ENCODE measurements around the gene ZC3H11A. TPM values are rescaled to one million over a fixed set of nuclear protein-coding genes. Genes with fewer than 3 reads are reported as not detected.
A peak's percentile ranks its signal among the peaks of the same experiment; 100 is the strongest.
"Not testable (repeated sequence)": the region's sequence is repeated elsewhere in the genome, so short reads cannot be mapped to it uniquely, and the experiment has no call there.

Gene ZC3H11A
- 66.7 and 71.1 TPM in 2 replicates for total RNA-seq (2022)
- percentile 86 among the genes with signal in this experiment for Bru-seq, nascent RNA
- percentile 99 among the genes with signal in this experiment for BruChase-seq, experiment 1, labeled RNA remaining after a 2-hour chase
- percentile 99 among the genes with signal in this experiment for BruChase-seq, experiment 2, labeled RNA remaining after a 6-hour chase
- long read RNA-seq, full-length matches to known transcripts = 11 of 61 reads
- long read RNA-seq, partial matches to known transcripts = 3 of 61 reads
- long read RNA-seq, other reads (novel, unspliced or antisense) = 47 of 61 reads

DNA sequence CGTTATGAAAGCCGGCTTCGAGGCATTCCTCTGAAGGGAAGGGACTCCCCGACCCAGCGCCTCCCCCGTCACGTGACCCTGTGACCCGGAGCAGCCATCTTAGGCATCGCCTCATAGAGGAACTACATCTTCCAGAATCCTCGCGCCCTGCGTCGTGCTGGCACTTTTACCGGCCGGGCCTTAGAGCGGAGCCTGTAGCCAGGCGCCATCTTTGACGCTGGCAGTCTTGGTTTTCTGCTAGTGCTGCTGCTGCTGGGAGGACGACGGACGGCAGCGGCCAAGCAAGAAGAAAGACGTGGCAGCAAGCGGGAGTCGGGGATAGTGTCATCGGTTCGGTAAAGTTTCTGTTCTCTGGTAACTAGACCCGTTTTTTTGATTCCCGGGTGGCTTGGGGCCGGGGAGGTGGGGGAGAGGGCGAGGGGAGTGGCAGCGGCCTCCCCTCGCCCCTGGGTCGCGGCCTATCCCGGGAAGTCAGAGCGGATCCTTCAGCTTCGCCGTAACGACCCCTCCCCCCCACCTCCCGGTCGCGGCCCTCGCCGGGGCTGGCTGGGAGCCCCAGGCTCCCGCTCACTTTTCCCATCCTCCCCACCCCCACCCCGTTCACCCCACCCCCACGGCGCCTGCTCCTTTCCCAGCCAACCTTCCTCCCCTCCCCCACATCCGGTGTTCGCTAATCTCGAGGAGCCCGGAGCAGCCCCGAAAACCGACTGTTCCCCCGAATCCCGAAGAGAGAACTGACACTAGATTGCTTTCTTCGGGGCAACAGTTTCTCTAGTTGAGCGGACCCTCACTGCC is at the start of gene ZC3H11A, which contains the start of gene ZBED6:
Gene ZC3H11A, plus strand, starts transcription at position 183 of the 795 bp plus-strand sequence. CDS start 21,448 bp downstream, outside the sequence.
Gene ZBED6, plus strand, starts transcription at position 183 of the 795 bp plus-strand sequence. CDS start 1,900 bp downstream, outside the sequence.
- POLR2A ChIA-PET = interaction anchor here (0.6 kb wide), 1 partner anchor 42 kb away, joined by 9 read pairs; no protein-coding TSS in a partner anchor
- Histone ChIP-seq H3K4me3 (ENCODE audit: low read depth, low read length) (peak within 1 kb of the TSS; percentile 52), H3K27me3 (replicated peaks; ENCODE audit: control insufficient read depth, insufficient read depth, low read length) (no peaks in the 10 kb centered on the region), H3K4me1 (peaks cover 12% of the 10 kb centered on the region), H3K36me3 (ENCODE audit: control insufficient read depth, insufficient read depth, low read length) (peaks cover 4% of the 10 kb centered on the region), H3K9me3 (no peaks in the 10 kb centered on the region)
- TF ChIP-seq, protein P1, sequence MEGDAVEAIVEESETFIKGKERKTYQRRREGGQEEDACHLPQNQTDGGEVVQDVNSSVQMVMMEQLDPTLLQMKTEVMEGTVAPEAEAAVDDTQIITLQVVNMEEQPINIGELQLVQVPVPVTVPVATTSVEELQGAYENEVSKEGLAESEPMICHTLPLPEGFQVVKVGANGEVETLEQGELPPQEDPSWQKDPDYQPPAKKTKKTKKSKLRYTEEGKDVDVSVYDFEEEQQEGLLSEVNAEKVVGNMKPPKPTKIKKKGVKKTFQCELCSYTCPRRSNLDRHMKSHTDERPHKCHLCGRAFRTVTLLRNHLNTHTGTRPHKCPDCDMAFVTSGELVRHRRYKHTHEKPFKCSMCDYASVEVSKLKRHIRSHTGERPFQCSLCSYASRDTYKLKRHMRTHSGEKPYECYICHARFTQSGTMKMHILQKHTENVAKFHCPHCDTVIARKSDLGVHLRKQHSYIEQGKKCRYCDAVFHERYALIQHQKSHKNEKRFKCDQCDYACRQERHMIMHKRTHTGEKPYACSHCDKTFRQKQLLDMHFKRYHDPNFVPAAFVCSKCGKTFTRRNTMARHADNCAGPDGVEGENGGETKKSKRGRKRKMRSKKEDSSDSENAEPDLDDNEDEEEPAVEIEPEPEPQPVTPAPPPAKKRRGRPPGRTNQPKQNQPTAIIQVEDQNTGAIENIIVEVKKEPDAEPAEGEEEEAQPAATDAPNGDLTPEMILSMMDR (IDR thresholded peaks at IDR 0.05; ENCODE audit: insufficient read depth in 1 of 2, low read depth in 1 of 2, low read length in 1 of 2, severe bottlenecking in 1 of 2, unreplicated experiment in 1 of 2) = no peak
- Mint-ChIP-seq H3K4me3 (ENCODE audit: unreplicated experiment) (peak within 1 kb of the TSS; percentile 90), H3K36me3 (ENCODE audit: insufficient read depth, unreplicated experiment) (peaks cover 50% of the 10 kb centered on the region), H3K9me3 (ENCODE audit: unreplicated experiment) (no peaks in the 10 kb centered on the region), H3K27me3 (ENCODE audit: insufficient read depth, unreplicated experiment) (no peaks in the 10 kb centered on the region), H3K27ac (ENCODE audit: unreplicated experiment) (peak within 1 kb of the TSS; percentile 97), H3K4me1 (ENCODE audit: low read depth, unreplicated experiment) (no peaks in the 10 kb centered on the region)
- peak; percentile 98 to 99 for DNase-seq
- CTCF ChIA-PET = no interaction called here
- intact Hi-C loops (cut with micrococcal nuclease; ENCODE audit: unreplicated experiment) = no loop called here
- no TSS peak for BruUV-seq (replicated peaks)

DNA sequence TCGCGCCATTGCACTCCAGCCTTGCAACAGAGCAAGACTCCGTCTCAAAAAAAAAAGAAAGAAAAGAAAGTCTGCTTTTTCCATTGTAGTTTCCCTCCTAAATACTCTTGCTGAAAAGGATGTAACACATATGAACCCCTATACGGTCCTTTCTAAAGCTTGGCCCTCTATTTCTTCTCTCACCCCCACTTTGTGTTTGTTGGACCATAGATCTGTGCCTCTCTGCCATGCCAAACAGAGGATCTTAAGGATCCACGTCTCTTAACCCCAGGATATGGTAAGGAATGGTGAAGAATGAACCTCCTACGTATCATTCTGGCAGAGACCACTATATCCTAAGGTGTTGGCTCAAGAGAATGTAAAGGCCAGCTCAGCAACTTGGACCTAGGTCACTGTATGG is 49.1 kb upstream of the ZC3H11A start:
- ChIA-PET CTCF (no interaction called here), POLR2A (no interaction called here)
- DNase-seq = no peak
- Mint-ChIP-seq H3K36me3 (ENCODE audit: insufficient read depth, unreplicated experiment) (no peaks in the 10 kb centered on the region), H3K9me3 (ENCODE audit: unreplicated experiment) (no peaks in the 10 kb centered on the region), H3K27ac (ENCODE audit: unreplicated experiment) (no peak overlapping the region), H3K27me3 (ENCODE audit: insufficient read depth, unreplicated experiment) (no peaks in the 10 kb centered on the region), H3K4me3 (ENCODE audit: unreplicated experiment) (no peak overlapping the region), H3K4me1 (ENCODE audit: low read depth, unreplicated experiment) (peaks cover 8% of the 10 kb centered on the region)
- no peaks in the 10 kb centered on the region for H3K36me3 ChIP-seq (ENCODE audit: control insufficient read depth, insufficient read depth, low read length)
- H3K4me3 ChIP-seq (ENCODE audit: low read depth, low read length) = no peak overlapping the region
- BruUV-seq (replicated peaks) = no TSS peak
- 0 out of 2 replicates have a peak, but pooled peaks cover 4% of the 10 kb centered on the region for H3K4me1 ChIP-seq
- H3K27me3 ChIP-seq (replicated peaks; ENCODE audit: control insufficient read depth, insufficient read depth, low read length) = no peaks in the 10 kb centered on the region
- intact Hi-C loops (cut with micrococcal nuclease; ENCODE audit: unreplicated experiment) = no loop called here
- no peaks in the 10 kb centered on the region for H3K9me3 ChIP-seq
- TF ChIP-seq, protein P1 (IDR thresholded peaks at IDR 0.05; ENCODE audit: insufficient read depth in 1 of 2, low read depth in 1 of 2, low read length in 1 of 2, severe bottlenecking in 1 of 2, unreplicated experiment in 1 of 2) = no peak

DNA sequence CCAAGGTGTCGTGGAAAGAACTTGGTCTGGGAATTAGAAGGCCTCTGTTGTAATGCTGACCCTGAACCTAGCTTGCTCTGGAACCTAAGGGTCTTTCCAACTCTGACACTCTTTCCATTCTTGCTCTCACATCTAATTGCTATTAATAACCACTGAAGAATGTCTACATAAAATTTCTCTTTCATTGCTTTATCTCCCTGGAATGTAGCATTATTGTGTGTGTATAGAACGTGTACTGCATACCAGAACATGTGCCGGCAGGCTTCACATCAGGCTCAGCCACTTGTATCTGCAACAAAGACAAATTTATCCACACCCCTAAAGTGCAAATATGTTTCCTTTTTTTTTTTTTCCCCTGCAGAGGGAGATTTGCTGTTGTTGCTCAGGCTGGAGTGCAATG is 44.4 kb upstream of the ZC3H11A start:
- Mint-ChIP-seq H3K27me3 (ENCODE audit: insufficient read depth, unreplicated experiment) (no peaks in the 10 kb centered on the region), H3K36me3 (ENCODE audit: insufficient read depth, unreplicated experiment) (no peaks in the 10 kb centered on the region), H3K27ac (ENCODE audit: unreplicated experiment) (no peak overlapping the region), H3K4me3 (ENCODE audit: unreplicated experiment) (no peak overlapping the region), H3K9me3 (ENCODE audit: unreplicated experiment) (no peaks in the 10 kb centered on the region), H3K4me1 (ENCODE audit: low read depth, unreplicated experiment) (peaks cover 10% of the 10 kb centered on the region)
- no peaks in the 10 kb centered on the region for H3K9me3 ChIP-seq
- H3K27me3 ChIP-seq (replicated peaks; ENCODE audit: control insufficient read depth, insufficient read depth, low read length) = no peaks in the 10 kb centered on the region
- no peak overlapping the region for H3K4me3 ChIP-seq (ENCODE audit: low read depth, low read length)
- intact Hi-C loops (cut with micrococcal nuclease; ENCODE audit: unreplicated experiment) = no loop called here
- TF ChIP-seq, protein P1 (IDR thresholded peaks at IDR 0.05; ENCODE audit: insufficient read depth in 1 of 2, low read depth in 1 of 2, low read length in 1 of 2, severe bottlenecking in 1 of 2, unreplicated experiment in 1 of 2) = no peak
- BruUV-seq (replicated peaks) = no TSS peak
- DNase-seq = peak; percentile 40 to 60
- H3K4me1 ChIP-seq = peaks cover 8% of the 10 kb centered on the region
- ChIA-PET CTCF (no interaction called here), POLR2A (no interaction called here)
- H3K36me3 ChIP-seq (ENCODE audit: control insufficient read depth, insufficient read depth, low read length) = no peaks in the 10 kb centered on the region

DNA sequence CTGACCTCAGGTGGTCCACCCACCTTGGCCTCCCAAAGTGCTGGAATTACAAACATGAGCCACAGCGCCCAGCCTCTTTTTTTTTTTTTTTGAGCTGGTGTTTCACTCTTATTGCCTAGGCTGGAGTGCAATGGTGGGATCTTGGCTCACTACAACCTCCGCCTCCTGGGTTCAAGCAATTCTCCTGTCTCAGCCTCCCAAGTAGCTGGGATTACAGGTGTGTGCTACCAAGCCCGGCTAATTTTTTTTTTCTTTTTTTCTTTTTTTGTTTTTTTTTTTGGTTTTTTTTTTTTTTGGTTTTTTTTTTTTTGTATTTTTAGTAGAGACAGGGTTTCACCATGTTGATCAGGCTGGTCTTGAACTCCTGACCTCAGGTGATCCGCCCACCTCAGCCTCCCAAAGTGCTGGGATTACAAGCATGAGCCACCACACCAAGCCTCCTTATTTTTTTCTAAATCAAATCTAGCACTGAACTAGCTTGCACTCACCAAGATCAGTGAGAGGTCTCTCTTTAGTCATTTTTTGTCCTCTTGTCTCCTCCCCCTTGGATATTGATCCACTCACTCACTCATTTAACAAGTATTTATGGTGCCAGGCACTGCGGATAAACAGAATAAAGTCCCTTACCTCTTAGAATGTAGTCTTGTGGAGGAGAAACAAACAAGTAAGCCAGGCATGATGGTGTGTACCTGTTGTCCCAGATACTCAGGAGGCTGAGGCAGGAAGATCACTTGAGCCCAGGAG is 43.6 kb upstream of the ZC3H11A start:
- CTCF ChIA-PET; H3K9me3 ChIP-seq; H3K36me3 Mint-ChIP-seq (ENCODE audit: insufficient read depth, unreplicated experiment); BruUV-seq (replicated peaks); H3K36me3 ChIP-seq (ENCODE audit: control insufficient read depth, insufficient read depth, low read length); POLR2A ChIA-PET; H3K27me3 Mint-ChIP-seq (ENCODE audit: insufficient read depth, unreplicated experiment); DNase-seq; H3K27me3 ChIP-seq (replicated peaks; ENCODE audit: control insufficient read depth, insufficient read depth, low read length); H3K27ac Mint-ChIP-seq (ENCODE audit: unreplicated experiment); H3K9me3 Mint-ChIP-seq (ENCODE audit: unreplicated experiment); H3K4me3 ChIP-seq (ENCODE audit: low read depth, low read length); intact Hi-C loops (cut with micrococcal nuclease; ENCODE audit: unreplicated experiment); H3K4me3 Mint-ChIP-seq (ENCODE audit: unreplicated experiment): not testable (repeated sequence)
- peaks cover 17% of the 10 kb centered on the region for H3K4me1 Mint-ChIP-seq (ENCODE audit: low read depth, unreplicated experiment)
- H3K4me1 ChIP-seq = peaks cover 15% of the 10 kb centered on the region

Data from Caco-2 (cell line).